ENCODE measurements around the gene PRKN.

- TF ChIP-seq CTCF (IDR thresholded peaks at IDR 0.05; ENCODE audit: insufficient read depth, low read depth, low read length), result no peak
- no peak for TF ChIP-seq EZH2 (IDR thresholded peaks at IDR 0.05; ENCODE audit: insufficient read depth, low read length)
Measured at GRCh38 chr6:162478192-162478671, 249.3 kb downstream of the PRKN start.
